ENCODE data around the gene RNF2. TPM values are rescaled to one million over a fixed set of nuclear protein-coding genes. Genes with fewer than 3 reads are reported as not detected.

RNF2 gene
- total RNA-seq, 4 donors from 2014 or later = 15.2 to 29.1 (median 20.5) TPM

DNA sequence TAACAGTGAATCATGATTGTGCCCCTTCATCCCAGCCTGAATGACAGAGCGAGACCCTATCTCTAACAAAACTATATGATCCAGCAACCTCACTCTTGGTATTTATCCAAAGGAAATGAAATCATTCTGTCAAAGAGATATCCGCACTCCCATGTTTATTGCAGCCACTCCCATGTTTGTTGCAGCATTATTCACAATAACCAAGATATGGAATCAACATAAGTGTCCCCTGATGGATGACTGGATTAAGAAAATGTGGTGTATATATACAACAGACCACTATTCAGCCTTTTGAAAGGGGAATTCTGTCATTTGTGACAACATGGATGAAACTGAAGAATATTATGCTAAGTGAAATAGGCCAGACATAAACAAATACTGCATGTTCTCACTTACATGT lies 67.0 kb downstream of the RNF2 start:
- Histone ChIP-seq H3K4me3 (no peak overlapping the region), H3K27ac (no peak overlapping the region), H3K4me1 (no peaks in the 10 kb centered on the region), H3K27me3 (no peaks in the 10 kb centered on the region), H3K9me3 (peaks cover 4 to 18% of the 10 kb centered on the region in 2 donors), H3K36me3 (no peaks in the 10 kb centered on the region)
- intact Hi-C loops (cut with DNase I; ENCODE audit: low total_unique reads) = no loop called here
- in situ Hi-C loops (cut with MboI; ENCODE audit: low pct_ligation_motif_present in 1 of 4, low pct_unique_long_range_greater_than_20kb in 1 of 4, low sequenced_read_pairs in 3 of 4) = no loop called here
- DNase-seq = no peak
- 27 to 43% methylated on average over 2 of the region's 2 CpGs for WGBS, 2 donors (ENCODE audit: low coverage in 1 of 2)
- TF ChIP-seq POLR2A (IDR thresholded peaks at IDR 0.05) (no peak), EP300 (IDR thresholded peaks at IDR 0.05; ENCODE audit: low read depth) (no peak), POLR2AphosphoS5 (IDR thresholded peaks at IDR 0.05) (no peak)
- TF ChIP-seq, protein P1, sequence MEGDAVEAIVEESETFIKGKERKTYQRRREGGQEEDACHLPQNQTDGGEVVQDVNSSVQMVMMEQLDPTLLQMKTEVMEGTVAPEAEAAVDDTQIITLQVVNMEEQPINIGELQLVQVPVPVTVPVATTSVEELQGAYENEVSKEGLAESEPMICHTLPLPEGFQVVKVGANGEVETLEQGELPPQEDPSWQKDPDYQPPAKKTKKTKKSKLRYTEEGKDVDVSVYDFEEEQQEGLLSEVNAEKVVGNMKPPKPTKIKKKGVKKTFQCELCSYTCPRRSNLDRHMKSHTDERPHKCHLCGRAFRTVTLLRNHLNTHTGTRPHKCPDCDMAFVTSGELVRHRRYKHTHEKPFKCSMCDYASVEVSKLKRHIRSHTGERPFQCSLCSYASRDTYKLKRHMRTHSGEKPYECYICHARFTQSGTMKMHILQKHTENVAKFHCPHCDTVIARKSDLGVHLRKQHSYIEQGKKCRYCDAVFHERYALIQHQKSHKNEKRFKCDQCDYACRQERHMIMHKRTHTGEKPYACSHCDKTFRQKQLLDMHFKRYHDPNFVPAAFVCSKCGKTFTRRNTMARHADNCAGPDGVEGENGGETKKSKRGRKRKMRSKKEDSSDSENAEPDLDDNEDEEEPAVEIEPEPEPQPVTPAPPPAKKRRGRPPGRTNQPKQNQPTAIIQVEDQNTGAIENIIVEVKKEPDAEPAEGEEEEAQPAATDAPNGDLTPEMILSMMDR (IDR thresholded peaks at IDR 0.05) = no peak

DNA sequence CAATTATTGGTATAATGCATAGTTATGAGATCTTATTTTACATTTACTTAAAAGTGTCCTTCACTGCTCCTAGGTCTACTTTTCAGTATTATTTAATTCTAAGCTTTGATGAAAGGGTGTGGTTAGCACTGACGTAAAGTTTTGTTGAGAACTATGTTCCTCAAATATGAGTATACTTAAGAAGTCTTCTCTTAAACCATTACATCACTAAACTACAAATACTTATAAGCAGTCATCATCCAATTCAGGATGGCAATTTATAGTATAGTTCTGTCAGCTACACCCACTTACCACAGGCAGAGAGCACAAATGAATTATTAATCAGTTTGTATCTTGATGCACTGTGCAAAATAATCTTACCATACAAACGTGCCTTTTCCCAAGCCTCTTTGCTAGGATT lies 84.3 kb downstream of the RNF2 start:
- Histone ChIP-seq H3K27me3 (no peaks in the 10 kb centered on the region), H3K4me3 (no peak overlapping the region), H3K4me1 (no peaks in the 10 kb centered on the region), H3K36me3 (peaks cover 0 to 63% (median 23%) of the 10 kb centered on the region in 4 donors), H3K27ac (no peak overlapping the region), H3K9me3 (peaks cover 4 to 6% of the 10 kb centered on the region in 2 donors)
- 69 to 88% methylated on average over 1 to 2 of the region's 2 CpGs for WGBS, 2 donors (ENCODE audit: low coverage in 1 of 2)
- in situ Hi-C loops (cut with MboI; ENCODE audit: low pct_ligation_motif_present in 1 of 4, low pct_unique_long_range_greater_than_20kb in 1 of 4, low sequenced_read_pairs in 3 of 4) (loop anchor here in 1 of 4 donors (25.0 kb wide), 1 partner anchor 1208 kb away; no protein-coding TSS in a partner anchor), intact Hi-C loops (cut with DNase I; ENCODE audit: low total_unique reads) (no loop called here)
- TF ChIP-seq, protein P1 (IDR thresholded peaks at IDR 0.05) = no peak
- TF ChIP-seq POLR2A (IDR thresholded peaks at IDR 0.05) (no peak), EP300 (IDR thresholded peaks at IDR 0.05; ENCODE audit: low read depth) (no peak), POLR2AphosphoS5 (IDR thresholded peaks at IDR 0.05) (no peak)
- DNase-seq = no peak

DNA sequence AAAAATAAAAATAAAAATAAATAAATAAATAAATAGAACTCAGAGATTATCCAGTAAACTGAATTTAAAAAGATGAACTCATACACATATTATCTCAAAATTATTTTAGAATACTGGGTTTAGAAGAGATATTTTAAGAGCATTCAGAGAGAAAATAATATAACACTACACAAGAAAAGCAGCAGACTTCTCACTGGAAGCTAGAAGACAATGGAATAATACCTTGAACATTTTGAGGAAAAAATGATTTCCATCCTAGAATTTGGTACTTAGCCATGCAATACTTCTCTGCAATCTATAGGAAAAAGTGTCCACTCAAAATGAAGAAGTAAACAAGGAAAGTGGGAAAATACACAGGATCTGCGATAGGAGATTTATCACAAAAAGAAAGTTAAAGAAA lies 87.2 kb downstream of the RNF2 start:
- intact Hi-C loops (cut with DNase I; ENCODE audit: low total_unique reads) = no loop called here
- DNase-seq = no peak
- no peak overlapping the region for H3K27ac ChIP-seq
- H3K27me3 ChIP-seq = no peaks in the 10 kb centered on the region
- peaks cover 0 to 55% (median 19%) of the 10 kb centered on the region in 4 donors for H3K36me3 ChIP-seq
- in situ Hi-C loops (cut with MboI; ENCODE audit: low pct_ligation_motif_present in 1 of 4, low pct_unique_long_range_greater_than_20kb in 1 of 4, low sequenced_read_pairs in 3 of 4) = loop anchor here in 1 of 4 donors (25.0 kb wide), 1 partner anchor 1205 kb away; no protein-coding TSS in a partner anchor
- peaks cover 4 to 6% of the 10 kb centered on the region in 2 donors for H3K9me3 ChIP-seq
- TF ChIP-seq POLR2A (IDR thresholded peaks at IDR 0.05) = no peak
- TF ChIP-seq, protein P1 (IDR thresholded peaks at IDR 0.05) = no peak
- TF ChIP-seq EP300 (IDR thresholded peaks at IDR 0.05; ENCODE audit: low read depth) = no peak
- no peak for TF ChIP-seq POLR2AphosphoS5 (IDR thresholded peaks at IDR 0.05)
- no peaks in the 10 kb centered on the region for H3K4me1 ChIP-seq
- no peak overlapping the region for H3K4me3 ChIP-seq
- WGBS, 2 donors (ENCODE audit: low coverage in 1 of 2) = 94 to 100% methylated on average over 1 of the region's 1 CpG

DNA sequence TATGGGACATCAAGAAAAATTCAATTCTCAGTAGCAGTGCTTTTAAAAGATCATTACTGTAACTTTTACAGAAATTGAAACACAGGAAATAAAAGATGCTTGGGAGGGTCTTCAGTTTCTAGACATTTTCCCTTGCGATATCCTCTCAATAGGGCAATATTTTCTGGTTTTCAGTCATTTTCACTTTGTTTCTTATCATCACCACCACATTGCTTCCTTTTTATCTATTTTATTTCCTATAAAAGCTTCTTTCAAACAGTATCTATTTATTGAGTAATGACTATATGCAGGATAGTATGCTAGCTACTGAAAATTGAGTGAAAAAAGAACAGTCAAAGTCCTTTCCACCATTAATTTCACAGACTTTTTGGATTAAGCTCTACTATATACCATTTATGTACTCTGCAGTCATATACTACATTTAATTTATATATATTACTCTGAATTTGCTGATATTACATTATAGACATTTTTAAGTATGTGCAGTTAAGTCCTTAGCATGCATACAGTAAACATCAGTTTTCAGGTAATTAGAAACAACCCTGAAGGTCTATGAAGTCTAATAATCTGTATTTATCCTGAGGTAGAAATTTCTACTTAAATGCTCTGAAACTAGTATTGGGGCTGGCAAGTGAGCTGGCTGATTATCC lies 92.7 kb downstream of the RNF2 start:
- no peaks in the 10 kb centered on the region for H3K4me1 ChIP-seq
- no peak overlapping the region for H3K27ac ChIP-seq
- no peaks in the 10 kb centered on the region for H3K9me3 ChIP-seq
- intact Hi-C loops (cut with DNase I; ENCODE audit: low total_unique reads) = no loop called here
- no peak overlapping the region for H3K4me3 ChIP-seq
- no peaks in the 10 kb centered on the region for H3K27me3 ChIP-seq
- peaks cover 0 to 73% (median 10%) of the 10 kb centered on the region in 4 donors for H3K36me3 ChIP-seq
- WGBS, 2 donors (ENCODE audit: low coverage in 1 of 2) = 100% methylated on average over 1 of the region's 1 CpG
- TF ChIP-seq, protein P1 (IDR thresholded peaks at IDR 0.05) = no peak
- no peak for TF ChIP-seq EP300 (IDR thresholded peaks at IDR 0.05; ENCODE audit: low read depth)
- TF ChIP-seq POLR2A (IDR thresholded peaks at IDR 0.05) = no peak
- TF ChIP-seq POLR2AphosphoS5 (IDR thresholded peaks at IDR 0.05) = no peak
- in situ Hi-C loops (cut with MboI; ENCODE audit: low pct_ligation_motif_present in 1 of 4, low pct_unique_long_range_greater_than_20kb in 1 of 4, low sequenced_read_pairs in 3 of 4) = loop anchor here in 1 of 4 donors (25.0 kb wide), 1 partner anchor 1199 kb away; no protein-coding TSS in a partner anchor
- DNase-seq = no peak
